Small intestine (tissue), 7 donors: Measurements from ENCODE around the gene ASIC3. TPM values are rescaled to one million over a fixed set of nuclear protein-coding genes. Genes with fewer than 3 reads are reported as not detected.

Experiments used
- DNase-seq, 2 donors: peaks; one replicate each; pipeline versions ENCODE4 v3.0.0 to v3.0.0-alpha.2; 2013
- FAIRE-seq: peaks from 2 replicates; lab custom pipeline; 2012; peaks lifted over from hg19 to GRCh38; lab: Jason Lieb, UNC
- H3K27ac ChIP-seq, 3 donors: one replicate each; pipeline ENCODE4 v1.5.1; 2013; ENCODE audit warnings: low read length in 2 of 3, mild to moderate bottlenecking in 2 of 3, control low read depth in 1 of 3, inconsistent platforms in 1 of 3, low read depth in 1 of 3, moderate library complexity in 1 of 3
- H3K27me3 ChIP-seq, 3 donors: one replicate each; pipeline ENCODE4 v1.6.1; 2013; ENCODE audit warnings: low read length in 3 of 3, inconsistent platforms in 1 of 3; ENCODE audit not compliant: control insufficient read depth in 3 of 3, insufficient read depth in 3 of 3
- H3K36me3 ChIP-seq, 3 donors: one replicate each; pipeline ENCODE4 v1.6.1; 2013; ENCODE audit warnings: low read length in 3 of 3, inconsistent platforms in 1 of 3, low read depth in 1 of 3, mild to moderate bottlenecking in 1 of 3, moderate library complexity in 1 of 3; ENCODE audit not compliant: control insufficient read depth in 3 of 3, insufficient read depth in 2 of 3
- H3K4me1 ChIP-seq, 3 donors: one replicate each; pipeline ENCODE4 v1.6.1; 2013; ENCODE audit warnings: low read length in 2 of 3, inconsistent platforms in 1 of 3, low read depth in 1 of 3, mild to moderate bottlenecking in 1 of 3, moderate library complexity in 1 of 3; ENCODE audit not compliant: control insufficient read depth in 3 of 3, insufficient read depth in 2 of 3
- H3K4me3 ChIP-seq, 3 donors: one replicate each; pipeline ENCODE4 v1.5.1; 2013; ENCODE audit warnings: low read length in 3 of 3, control low read depth in 1 of 3, inconsistent platforms in 1 of 3, low read depth in 1 of 3, mild to moderate bottlenecking in 1 of 3, moderate library complexity in 1 of 3
- H3K9me3 ChIP-seq, 2 donors: one replicate each; pipeline ENCODE4 v1.6.1; 2013; ENCODE audit warnings: low read depth in 1 of 2, low read length in 1 of 2; ENCODE audit not compliant: control insufficient read depth in 2 of 2, insufficient read depth in 1 of 2
- WGBS, 3 donors: extraction: QIAGEN DNeasy Blood & Tissue Kit; methylation state at CpG; one replicate each; pipeline ENCODE4 v1.1.7; 2013; 5-methylcytosine and 5-hydroxymethylcytosine counted together
- polyA plus RNA-seq, 4 donors: library from polyadenylated mRNA; stranded (reverse) in 3 of 4; unstranded in 1 of 4; fragments of 200-250 nt in 3 of 4; fragments of 120-200 nt in 1 of 4; gene quantifications; one replicate each; pipeline versions ENCODE4 v1.2.1 to v1.2.3, GENCODE V29; 2013
- donor health status: healthy with polysubstance abuse.
- donor health status: control.
- donor health status: control.
- donor health status: Bipolar disorder and iron deficiency.
- donor health status: healthy.

Gene ASIC3
- polyA plus RNA-seq, 4 donors, result 2.8 to 10.7 (median 3.6) TPM

GRCh38 chr7:151074817-151075661, 26.7 kb downstream of the ASIC3 start:
- no peak for FAIRE-seq
- WGBS, 3 donors, result 91 to 93% (median 92%) methylated on average over 26 of the region's 26 CpGs

GRCh38 chr7:151075662-151075971, 27.3 kb downstream of the ASIC3 start:
- Histone ChIP-seq H3K36me3 (peaks cover 9 to 90% (median 20%) of the 10 kb centered on the region in 3 donors), H3K27me3 (no peaks in the 10 kb centered on the region), H3K9me3 (no peaks in the 10 kb centered on the region), H3K4me1 (peaks cover 3 to 24% (median 6%) of the 10 kb centered on the region in 3 donors), H3K27ac (no peak overlapping the region), H3K4me3 (no peak overlapping the region)
- WGBS, 3 donors, result 82 to 88% (median 84%) methylated on average over 6 to 7 of the region's 7 CpGs
- no peak for FAIRE-seq
- no peak for DNase-seq

More at GRCh38 chr7:151074817-151075661, 26.7 kb downstream of the ASIC3 start:
- H3K36me3 ChIP-seq, result peaks cover 9 to 95% (median 20%) of the 10 kb centered on the region in 3 donors
- no peaks in the 10 kb centered on the region for H3K27me3 ChIP-seq
- no peaks in the 10 kb centered on the region for H3K9me3 ChIP-seq
- H3K4me1 ChIP-seq, result peaks cover 3 to 24% (median 6%) of the 10 kb centered on the region in 3 donors
- no peak for DNase-seq
- no peak overlapping the region for H3K27ac ChIP-seq
- no peak overlapping the region for H3K4me3 ChIP-seq

- FAIRE-seq (no peak), DNase-seq (no peak)
- Histone ChIP-seq H3K9me3 (no peaks in the 10 kb centered on the region), H3K4me1 (peaks cover 3 to 26% (median 6%) of the 10 kb centered on the region in 3 donors), H3K36me3 (peaks cover 9 to 86% (median 20%) of the 10 kb centered on the region in 3 donors), H3K27me3 (no peaks in the 10 kb centered on the region), H3K27ac (no peak overlapping the region), H3K4me3 (no peak overlapping the region)
- 82 to 87% (median 84%) methylated on average over 22 of the region's 22 CpGs for WGBS, 3 donors
Measured at GRCh38 chr7:151075978-151076426, 27.7 kb downstream of the ASIC3 start.

- Histone ChIP-seq H3K27ac (peak overlapping the region in 1 of 3 donors; percentile 47), H3K4me1 (peaks cover 3 to 34% (median 7%) of the 10 kb centered on the region in 3 donors), H3K36me3 (peaks cover 9 to 82% (median 14%) of the 10 kb centered on the region in 3 donors), H3K9me3 (no peaks in the 10 kb centered on the region), H3K27me3 (no peaks in the 10 kb centered on the region), H3K4me3 (no peak overlapping the region)
- 75 to 77% (median 77%) methylated on average over 30 to 33 of the region's 33 CpGs for WGBS, 3 donors
- DNase-seq, result no peak
- no peak for FAIRE-seq
Measured at GRCh38 chr7:151076863-151077704, 28.8 kb downstream of the ASIC3 start.

- Histone ChIP-seq H3K27me3 (no peaks in the 10 kb centered on the region), H3K27ac (peak overlapping the region in 1 of 3 donors; percentile 47), H3K36me3 (peaks cover 9 to 75% (median 13%) of the 10 kb centered on the region in 3 donors), H3K4me1 (peaks cover 3 to 41% (median 12%) of the 10 kb centered on the region in 3 donors), H3K4me3 (no peak overlapping the region), H3K9me3 (no peaks in the 10 kb centered on the region)
- DNase-seq (no peak), FAIRE-seq (no peak)
- WGBS, 3 donors, result 65 to 72% (median 67%) methylated on average over 9 to 10 of the region's 10 CpGs
Measured at GRCh38 chr7:151077705-151078232, 29.4 kb downstream of the ASIC3 start.

- no peak for FAIRE-seq
Measured at GRCh38 chr7:151078233-151079040, 30.1 kb downstream of the ASIC3 start.

GRCh38 chr7:151079199-151079910, 31.0 kb downstream of the ASIC3 start:
- H3K4me3 ChIP-seq, result peak overlapping the region in 2 of 3 donors; percentile 69 to 73
- H3K27me3 ChIP-seq, result no peaks in the 10 kb centered on the region
- no peak for FAIRE-seq
- H3K4me1 ChIP-seq, result peaks cover 3 to 49% (median 12%) of the 10 kb centered on the region in 3 donors
- H3K36me3 ChIP-seq, result peaks cover 8 to 59% (median 9%) of the 10 kb centered on the region in 3 donors
- no peaks in the 10 kb centered on the region for H3K9me3 ChIP-seq
- DNase-seq, result no peak
- 78 to 83% (median 83%) methylated on average over 27 of the region's 27 CpGs for WGBS, 3 donors
- H3K27ac ChIP-seq, result peak overlapping the region in 2 of 3 donors; percentile 84 to 86

More at GRCh38 chr7:151078233-151079040, 30.1 kb downstream of the ASIC3 start:
- Histone ChIP-seq H3K27ac (peak overlapping the region in 1 of 3 donors; percentile 53), H3K4me1 (peaks cover 3 to 42% (median 12%) of the 10 kb centered on the region in 3 donors), H3K27me3 (no peaks in the 10 kb centered on the region), H3K36me3 (peaks cover 9 to 69% (median 11%) of the 10 kb centered on the region in 3 donors), H3K9me3 (no peaks in the 10 kb centered on the region), H3K4me3 (no peak overlapping the region)
- 53 to 66% (median 56%) methylated on average over 18 to 22 of the region's 22 CpGs for WGBS, 3 donors
- peak in 1 of 2 donors; percentile 83 for DNase-seq
